ENCODE results near the gene CNTLN.

CNTLN gene

GRCh38 chr9:17319864-17320263 is 185.0 kb downstream of the CNTLN start:
- H3K9ac ChIP-seq = no peak overlapping the region
- H2AFZ ChIP-seq = no peak overlapping the region
- H3K36me3 ChIP-seq (ENCODE audit: control insufficient read depth, insufficient read depth, low read length) = no peaks in the 10 kb centered on the region
- H3K4me2 ChIP-seq (ENCODE audit: low read length) = no peak overlapping the region
- H3K27ac ChIP-seq = no peak overlapping the region
- H3K27me3 ChIP-seq (ENCODE audit: control insufficient read depth, insufficient read depth, low read length) = no peaks in the 10 kb centered on the region
- no peaks in the 10 kb centered on the region for H3K79me2 ChIP-seq
- H3K9me3 ChIP-seq (ENCODE audit: control insufficient read depth, low read length) = no peaks in the 10 kb centered on the region
- TF ChIP-seq CTCF (IDR thresholded peaks at IDR 0.05) = no peak
- no peaks in the 10 kb centered on the region for H3K4me1 ChIP-seq
- no peak overlapping the region for H3K4me3 ChIP-seq (ENCODE audit: low read depth, low read length)

GRCh38 chr9:17322882-17323864 is 188.3 kb downstream of the CNTLN start:
- TF ChIP-seq CTCF (IDR thresholded peaks at IDR 0.05) = no peak
- Histone ChIP-seq H3K36me3 (ENCODE audit: control insufficient read depth, insufficient read depth, low read length) (no peaks in the 10 kb centered on the region), H3K4me1 (no peaks in the 10 kb centered on the region), H3K9ac (no peak overlapping the region), H3K4me2 (ENCODE audit: low read length) (no peak overlapping the region), H3K27ac (no peak overlapping the region), H3K79me2 (no peaks in the 10 kb centered on the region), H3K4me3 (ENCODE audit: low read depth, low read length) (no peak overlapping the region), H3K27me3 (ENCODE audit: control insufficient read depth, insufficient read depth, low read length) (no peaks in the 10 kb centered on the region), H3K9me3 (ENCODE audit: control insufficient read depth, low read length) (no peaks in the 10 kb centered on the region), H2AFZ (no peak overlapping the region)

- TF ChIP-seq CTCF (IDR thresholded peaks at IDR 0.05) = no peak
- Histone ChIP-seq H3K79me2 (no peaks in the 10 kb centered on the region), H3K9me3 (ENCODE audit: control insufficient read depth, low read length) (no peaks in the 10 kb centered on the region), H3K4me2 (ENCODE audit: low read length) (no peak overlapping the region), H3K9ac (no peak overlapping the region), H2AFZ (no peak overlapping the region), H3K4me1 (no peaks in the 10 kb centered on the region), H3K4me3 (ENCODE audit: low read depth, low read length) (no peak overlapping the region), H3K27me3 (ENCODE audit: control insufficient read depth, insufficient read depth, low read length) (no peaks in the 10 kb centered on the region), H3K27ac (no peak overlapping the region), H3K36me3 (ENCODE audit: control insufficient read depth, insufficient read depth, low read length) (no peaks in the 10 kb centered on the region)
These were observed 193.5 kb downstream of the CNTLN start for GRCh38 chr9:17328331-17328730.

- H3K36me3 ChIP-seq (ENCODE audit: control insufficient read depth, insufficient read depth, low read length) = no peaks in the 10 kb centered on the region
- no peak for TF ChIP-seq CTCF (IDR thresholded peaks at IDR 0.05)
- no peaks in the 10 kb centered on the region for H3K9me3 ChIP-seq (ENCODE audit: control insufficient read depth, low read length)
These were observed 195.3 kb downstream of the CNTLN start for GRCh38 chr9:17330097-17330496.

More at GRCh38 chr9:17330097-17330496, 195.3 kb downstream of the CNTLN start:
- Histone ChIP-seq H3K4me2 (ENCODE audit: low read length) (no peak overlapping the region), H3K4me1 (no peaks in the 10 kb centered on the region), H3K79me2 (no peaks in the 10 kb centered on the region), H2AFZ (no peak overlapping the region), H3K4me3 (ENCODE audit: low read depth, low read length) (no peak overlapping the region), H3K27me3 (ENCODE audit: control insufficient read depth, insufficient read depth, low read length) (no peaks in the 10 kb centered on the region), H3K27ac (no peak overlapping the region), H3K9ac (no peak overlapping the region)
